Astrocyte (in vitro differentiated cells and primary cell): ENCODE data around the gene RPL3. TPM values are rescaled to one million over a fixed set of nuclear protein-coding genes. Genes with fewer than 3 reads are reported as not detected.
A peak's percentile ranks its signal among the peaks of the same experiment; 100 is the strongest.

Experiments
- DNase-seq: peaks from one replicate; pipeline ENCODE4 v3.0.0-alpha.2; 2010; ENCODE audit warnings: low read depth
- FAIRE-seq: peaks from 2 replicates; lab custom pipeline; 2011; peaks lifted over from hg19 to GRCh38; lab: Jason Lieb, UNC
- H2AFZ ChIP-seq: 2 replicates; pipeline ENCODE4 v1.6.0; 2012; ENCODE audit warnings: low read depth, low read length, inconsistent platforms
- H3K27ac ChIP-seq: 2 replicates; pipeline ENCODE4 v1.5.1; 2011; ENCODE audit warnings: low read depth, low read length, inconsistent platforms
- H3K27me3 ChIP-seq: 2 replicates; pipeline ENCODE4 v1.6.0; 2011; ENCODE audit warnings: low read length, inconsistent platforms; ENCODE audit not compliant: insufficient read depth
- H3K36me3 ChIP-seq: 2 replicates; pipeline ENCODE4 v1.5.1; 2011; ENCODE audit warnings: low read length, inconsistent platforms; ENCODE audit not compliant: insufficient read depth
- H3K4me1 ChIP-seq: 2 replicates; pipeline ENCODE4 v1.5.1; 2011; ENCODE audit warnings: low read length, inconsistent platforms; ENCODE audit not compliant: insufficient read depth
- H3K4me2 ChIP-seq: 2 replicates; pipeline ENCODE4 v1.6.0; 2012; ENCODE audit warnings: low read length, inconsistent platforms
- H3K4me3 ChIP-seq: 2 replicates; pipeline ENCODE4 v1.5.1; 2011; ENCODE audit warnings: low read depth, mild to moderate bottlenecking, low read length, inconsistent platforms; ENCODE audit not compliant: insufficient read depth
- H3K79me2 ChIP-seq: 2 replicates; pipeline ENCODE4 v1.6.0; 2012; ENCODE audit warnings: mild to moderate bottlenecking, low read length, inconsistent platforms; ENCODE audit not compliant: insufficient read depth
- H3K9ac ChIP-seq: 2 replicates; pipeline ENCODE4 v1.6.0; 2012; ENCODE audit warnings: mild to moderate bottlenecking, low read length, inconsistent platforms
- H3K9me3 ChIP-seq: 2 replicates; pipeline ENCODE4 v1.5.1; 2012; ENCODE audit warnings: low read depth, mild to moderate bottlenecking, low read length, inconsistent platforms; ENCODE audit not compliant: insufficient read depth
- H4K20me1 ChIP-seq: 2 replicates; pipeline ENCODE4 v1.6.0; 2012; ENCODE audit warnings: low read length, inconsistent platforms; ENCODE audit not compliant: insufficient read depth
- H3K27ac Mint-ChIP-seq: one replicate; pipeline ENCODE4 v1.8.0; 2021; ENCODE audit warnings: mild to moderate bottlenecking, mixed read lengths; ENCODE audit not compliant: unreplicated experiment
- H3K27me3 Mint-ChIP-seq: one replicate; pipeline ENCODE4 v1.8.0; 2021; ENCODE audit warnings: low read depth, mixed read lengths; ENCODE audit not compliant: unreplicated experiment
- H3K36me3 Mint-ChIP-seq: one replicate; pipeline ENCODE4 v1.8.0; 2021; ENCODE audit warnings: low read depth, mixed read lengths; ENCODE audit not compliant: unreplicated experiment
- H3K4me1 Mint-ChIP-seq: one replicate; pipeline ENCODE4 v1.8.0; 2021; ENCODE audit warnings: low read depth, mixed read lengths; ENCODE audit not compliant: unreplicated experiment
- H3K4me3 Mint-ChIP-seq: one replicate; pipeline ENCODE4 v1.8.0; 2021; ENCODE audit warnings: mild to moderate bottlenecking, moderate library complexity, mixed read lengths; ENCODE audit not compliant: unreplicated experiment
- H3K9me3 Mint-ChIP-seq: one replicate; pipeline ENCODE4 v1.8.0; 2021; ENCODE audit warnings: mild to moderate bottlenecking, mixed read lengths; ENCODE audit not compliant: unreplicated experiment
- EZH2 ChIP-seq: IDR thresholded peaks from 2 replicates; pipeline ENCODE4 v1.6.1; 2012; ENCODE audit warnings: mild to moderate bottlenecking, low read length, inconsistent platforms; ENCODE audit not compliant: insufficient read depth
- total RNA-seq: library from RNA; stranded (reverse); gene quantifications from 2 replicates; pipeline ENCODE4 v1.2.1, GENCODE V29; 2021
- TF ChIP-seq, protein P1 (sequence below): IDR thresholded peaks from 2 replicates; pipeline ENCODE4 v1.5.1; 2011; ENCODE audit warnings: low read depth, mild to moderate bottlenecking, inconsistent platforms, low read length, moderate library complexity; ENCODE audit not compliant: insufficient read depth

RPL3 gene
- total RNA-seq, 1 donor from 2014 or later: 1,182 TPM

DNA sequence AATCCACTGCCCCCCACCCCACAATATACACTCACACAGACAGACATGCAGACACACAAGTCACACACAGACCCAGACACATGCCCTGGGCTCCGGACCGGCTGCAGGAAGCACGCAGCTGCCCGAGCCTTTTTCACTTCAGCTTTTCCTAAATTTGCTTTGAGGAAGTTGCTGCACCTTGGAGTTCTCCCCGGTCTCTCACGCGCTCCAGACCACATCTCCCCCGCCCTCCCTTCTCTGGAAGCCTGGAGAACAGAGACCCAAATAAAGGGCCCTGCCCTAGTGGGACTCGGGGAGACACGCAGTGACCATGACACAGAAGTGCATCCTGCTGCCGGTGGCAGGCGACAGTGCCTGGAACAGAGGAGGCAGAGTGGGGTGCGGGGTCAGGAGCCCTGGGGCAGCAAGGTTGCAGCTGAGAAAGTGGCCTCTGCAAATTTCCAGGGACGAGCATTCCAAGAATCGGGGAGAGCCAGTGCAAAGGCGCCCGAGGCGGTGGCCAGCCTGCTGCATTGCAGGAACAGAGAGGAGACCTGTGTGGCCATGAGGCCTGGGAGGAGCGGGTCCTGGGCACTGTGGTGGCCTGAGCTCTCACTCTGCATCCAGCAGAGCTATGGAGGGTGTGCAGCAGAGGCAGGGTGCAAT, 19.1 kb downstream of the RPL3 start:
- Histone ChIP-seq H3K9me3 (no peaks in the 10 kb centered on the region), H3K27me3 (no peaks in the 10 kb centered on the region), H4K20me1 (no peaks in the 10 kb centered on the region), H3K4me2 (peak overlapping the region; percentile 25), H3K4me1 (peaks cover 23% of the 10 kb centered on the region), H3K27ac (no peak overlapping the region), H3K4me3 (no peak overlapping the region), H2AFZ (no peak overlapping the region), H3K79me2 (no peaks in the 10 kb centered on the region), H3K9ac (no peak overlapping the region), H3K36me3 (no peaks in the 10 kb centered on the region)
- FAIRE-seq (no peak), DNase-seq (no peak)
- peaks cover 14% of the 10 kb centered on the region for H3K4me1 Mint-ChIP-seq
- peaks cover 5% of the 10 kb centered on the region for H3K9me3 Mint-ChIP-seq
- H3K27me3 Mint-ChIP-seq: peaks cover 7% of the 10 kb centered on the region
- TF ChIP-seq, protein P1, sequence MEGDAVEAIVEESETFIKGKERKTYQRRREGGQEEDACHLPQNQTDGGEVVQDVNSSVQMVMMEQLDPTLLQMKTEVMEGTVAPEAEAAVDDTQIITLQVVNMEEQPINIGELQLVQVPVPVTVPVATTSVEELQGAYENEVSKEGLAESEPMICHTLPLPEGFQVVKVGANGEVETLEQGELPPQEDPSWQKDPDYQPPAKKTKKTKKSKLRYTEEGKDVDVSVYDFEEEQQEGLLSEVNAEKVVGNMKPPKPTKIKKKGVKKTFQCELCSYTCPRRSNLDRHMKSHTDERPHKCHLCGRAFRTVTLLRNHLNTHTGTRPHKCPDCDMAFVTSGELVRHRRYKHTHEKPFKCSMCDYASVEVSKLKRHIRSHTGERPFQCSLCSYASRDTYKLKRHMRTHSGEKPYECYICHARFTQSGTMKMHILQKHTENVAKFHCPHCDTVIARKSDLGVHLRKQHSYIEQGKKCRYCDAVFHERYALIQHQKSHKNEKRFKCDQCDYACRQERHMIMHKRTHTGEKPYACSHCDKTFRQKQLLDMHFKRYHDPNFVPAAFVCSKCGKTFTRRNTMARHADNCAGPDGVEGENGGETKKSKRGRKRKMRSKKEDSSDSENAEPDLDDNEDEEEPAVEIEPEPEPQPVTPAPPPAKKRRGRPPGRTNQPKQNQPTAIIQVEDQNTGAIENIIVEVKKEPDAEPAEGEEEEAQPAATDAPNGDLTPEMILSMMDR: no peak
- no peak for TF ChIP-seq EZH2
- H3K36me3 Mint-ChIP-seq: no peaks in the 10 kb centered on the region
- H3K4me3 Mint-ChIP-seq: peak overlapping the region; percentile 62
- no peak overlapping the region for H3K27ac Mint-ChIP-seq

DNA sequence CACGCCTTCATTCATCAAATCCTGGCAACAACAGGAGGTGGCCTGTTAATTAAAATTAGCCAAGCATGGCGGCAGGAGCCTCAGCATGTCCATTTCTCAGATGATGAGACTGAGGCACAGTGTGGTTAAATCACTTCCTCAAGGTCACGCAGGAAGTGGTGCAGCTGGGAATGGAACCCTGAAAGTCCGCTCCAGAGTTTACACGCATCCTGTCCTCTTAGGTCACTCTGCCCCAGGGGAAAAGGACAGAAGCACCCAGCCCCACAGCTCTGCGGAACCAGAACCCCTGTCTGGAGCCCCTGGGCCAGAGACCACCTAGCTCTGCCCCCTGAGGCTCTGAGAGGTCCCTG, 19.6 kb downstream of the RPL3 start:
- Histone ChIP-seq H4K20me1 (no peaks in the 10 kb centered on the region), H3K27ac (no peak overlapping the region), H3K9me3 (no peaks in the 10 kb centered on the region), H3K9ac (no peak overlapping the region), H3K4me2 (peak overlapping the region; percentile 25), H2AFZ (no peak overlapping the region), H3K4me3 (no peak overlapping the region), H3K4me1 (peaks cover 23% of the 10 kb centered on the region), H3K79me2 (no peaks in the 10 kb centered on the region), H3K27me3 (no peaks in the 10 kb centered on the region), H3K36me3 (no peaks in the 10 kb centered on the region)
- Mint-ChIP-seq H3K27ac (no peak overlapping the region), H3K27me3 (peaks cover 7% of the 10 kb centered on the region), H3K36me3 (no peaks in the 10 kb centered on the region), H3K9me3 (peaks cover 5% of the 10 kb centered on the region), H3K4me1 (peaks cover 14% of the 10 kb centered on the region), H3K4me3 (no peak overlapping the region)
- no peak for DNase-seq
- TF ChIP-seq, protein P1: no peak
- TF ChIP-seq EZH2: no peak
- FAIRE-seq: no peak

DNA sequence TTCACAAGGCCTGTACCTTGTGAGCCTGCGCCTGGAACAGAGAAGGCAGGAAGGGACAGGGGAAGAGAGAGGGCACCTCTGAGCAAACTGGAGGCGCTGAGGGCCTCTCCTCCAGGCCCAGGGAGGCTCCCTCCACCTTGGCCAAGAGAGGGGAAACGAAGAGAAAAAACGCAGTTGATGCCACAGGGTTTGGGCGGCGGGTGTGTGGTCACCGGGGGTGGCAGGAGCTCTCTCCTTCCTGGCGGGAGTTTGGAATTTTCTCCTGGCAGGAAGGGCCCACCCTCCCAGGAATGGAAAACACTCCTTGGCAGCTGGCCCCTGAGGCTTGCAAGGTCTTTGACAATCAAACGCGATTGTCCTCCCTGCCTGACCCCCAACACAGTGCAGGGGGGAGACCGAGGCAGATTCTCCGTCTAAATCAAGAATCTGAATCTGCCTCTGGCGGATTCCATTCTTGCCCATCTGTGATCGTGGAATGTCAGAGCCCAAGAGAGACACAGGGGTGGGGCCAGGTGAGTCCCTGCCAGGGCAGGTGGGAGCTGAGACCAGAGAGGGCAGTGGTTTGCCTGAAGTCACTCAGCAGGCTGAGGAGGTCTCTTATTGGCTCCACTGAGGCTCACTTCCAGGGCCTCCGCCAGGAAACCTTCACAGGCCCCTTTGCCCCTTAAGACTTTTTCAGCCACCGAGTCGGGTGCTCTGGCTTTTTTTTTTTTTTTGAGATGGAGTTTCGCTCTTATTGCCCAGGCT, 21.0 kb downstream of the RPL3 start:
- Mint-ChIP-seq H3K4me3 (no peak overlapping the region), H3K27ac (peak overlapping the region; percentile 58), H3K9me3 (peaks cover 5% of the 10 kb centered on the region), H3K4me1 (peaks cover 14% of the 10 kb centered on the region), H3K36me3 (no peaks in the 10 kb centered on the region), H3K27me3 (peaks cover 7% of the 10 kb centered on the region)
- no peak for TF ChIP-seq EZH2
- TF ChIP-seq, protein P1: no peak
- no peak overlapping the region for H3K4me3 ChIP-seq
- no peak for DNase-seq
- no peaks in the 10 kb centered on the region for H4K20me1 ChIP-seq
- H3K27me3 ChIP-seq: no peaks in the 10 kb centered on the region
- H3K9ac ChIP-seq: no peak overlapping the region
- no peak for FAIRE-seq
- H3K27ac ChIP-seq: no peak overlapping the region
- H3K4me1 ChIP-seq: peaks cover 23% of the 10 kb centered on the region
- H3K4me2 ChIP-seq: peak overlapping the region; percentile 23
- no peaks in the 10 kb centered on the region for H3K9me3 ChIP-seq
- H3K36me3 ChIP-seq: no peaks in the 10 kb centered on the region
- H2AFZ ChIP-seq: peak overlapping the region; percentile 40
- H3K79me2 ChIP-seq: no peaks in the 10 kb centered on the region
